ENCODE data around the gene IPO11. TPM values are rescaled to one million over a fixed set of nuclear protein-coding genes. Genes with fewer than 3 reads are reported as not detected.

Gene IPO11
- total and polyA plus RNA-seq, 2 of the 4 experiments (the other 2 are of a cell fraction): 12.6 to 40.0 TPM

DNA sequence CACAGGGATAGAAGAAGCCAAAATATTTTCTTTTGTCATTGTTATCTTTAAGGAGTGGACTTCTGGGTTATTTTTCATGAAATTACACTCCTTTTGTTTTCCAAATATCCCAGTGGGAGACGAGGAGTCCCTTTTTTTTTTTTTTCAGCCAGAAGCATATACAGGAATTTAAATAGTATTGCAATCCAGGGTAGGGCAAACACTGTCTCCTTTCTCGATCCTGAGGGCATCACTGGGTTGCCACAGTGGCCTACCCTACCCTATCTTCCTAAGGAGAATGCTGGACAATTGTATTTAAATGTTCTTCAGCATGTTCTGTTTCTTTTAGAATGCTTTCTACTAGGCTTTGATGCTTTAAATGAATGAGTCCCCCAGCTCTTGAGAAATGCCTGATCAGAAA lies 214.0 kb downstream of the IPO11 start:
- Histone ChIP-seq H3K27me3 (ENCODE audit: control insufficient read depth, insufficient read depth, low read length) (no peaks in the 10 kb centered on the region), H3K23ac (ENCODE audit: low read depth, low read length) (no peak overlapping the region), H3K56ac (ENCODE audit: extremely low read depth, insufficient read depth, low read length) (no peak overlapping the region), H2BK15ac (ENCODE audit: low read depth, low read length) (no peak overlapping the region), H3K18ac (ENCODE audit: low read depth, low read length) (no peak overlapping the region), H3K14ac (replicated peaks; ENCODE audit: low read depth, low read length) (no peak overlapping the region), H3K9ac (ENCODE audit: low read depth, low read length) (no peak overlapping the region), H4K20me1 (ENCODE audit: insufficient read depth, low read length) (no peaks in the 10 kb centered on the region), H2BK120ac (ENCODE audit: low read depth, low read length) (no peak overlapping the region), H3K36me3 (ENCODE audit: control insufficient read depth, insufficient read depth, low read length) (0 out of 2 replicates have a peak, but pooled peaks cover 2% of the 10 kb centered on the region), H2AK9ac (replicated peaks; ENCODE audit: low read depth, low read length, poor library complexity) (no peak overlapping the region), H2BK5ac (ENCODE audit: low read depth, low read length, poor library complexity, severe bottlenecking) (no peak overlapping the region), H3K4me1 (ENCODE audit: control insufficient read depth, insufficient read depth, low read length) (no peaks in the 10 kb centered on the region), H3K4me3 (ENCODE audit: insufficient read depth, low read depth, low read length) (no peak overlapping the region), H2AK5ac (ENCODE audit: low read depth, low read length) (no peak overlapping the region), H2AFZ (replicated peaks; ENCODE audit: low read length, poor library complexity) (no peak overlapping the region), H4K91ac (ENCODE audit: insufficient read depth, low read depth, low read length) (no peak overlapping the region), H4K5ac (ENCODE audit: low read depth, low read length) (no peak overlapping the region), H3K27ac (ENCODE audit: insufficient read depth, low read length) (no peak overlapping the region), H4K8ac (ENCODE audit: low read depth in 2 of 2, low read length in 2 of 2) (no peak overlapping the region), H2BK20ac (ENCODE audit: low read depth, low read length) (no peak overlapping the region), H3K4ac (ENCODE audit: low read depth, low read length) (no peak overlapping the region), H3K9me1 (ENCODE audit: insufficient read depth, low read length) (no peaks in the 10 kb centered on the region), H3K9me3 (ENCODE audit: control insufficient read depth, insufficient read depth, low read length) (no peaks in the 10 kb centered on the region), H3K4me2 (ENCODE audit: low read depth, low read length) (no peak overlapping the region), H3K79me1 (ENCODE audit: low read depth in 1 of 2, low read length in 2 of 2) (no peaks in the 10 kb centered on the region)
- no TSS peak for BruUV-seq (replicated peaks)
- intact Hi-C loops (cut with micrococcal nuclease): loop anchor here (10.0 kb wide), 1 partner anchor 162 kb away; no protein-coding TSS in a partner anchor
- dilution Hi-C loops (cut with HindIII; ENCODE audit: low sequenced_read_pairs, unreplicated experiment): no loop called here
- in situ Hi-C loops (cut with MboI; ENCODE audit: low sequenced_read_pairs): no loop called here
- ChIA-PET CTCF (no interaction called here), POLR2A (ENCODE audit: unreplicated experiment) (no interaction called here)
- no peak for TF ChIP-seq POLR2A (IDR thresholded peaks at IDR 0.05; ENCODE audit: low read depth, low read length)
- TF ChIP-seq USF2 (IDR thresholded peaks at IDR 0.05; ENCODE audit: low read depth, low read length): no peak
- TF ChIP-seq NFE2L2 (IDR thresholded peaks at IDR 0.05; ENCODE audit: low read depth, low read length): no peak
- TF ChIP-seq RCOR1 (IDR thresholded peaks at IDR 0.05; ENCODE audit: insufficient replicate concordance, low read length): no peak
- TF ChIP-seq CHD1 (IDR thresholded peaks at IDR 0.05; ENCODE audit: low read depth, low read length): no peak
- no peak for TF ChIP-seq RAD21 (IDR thresholded peaks at IDR 0.05; ENCODE audit: low read length)
- TF ChIP-seq MAFK (IDR thresholded peaks at IDR 0.05; ENCODE audit: low read depth, low read length): no peak
- no peak for TF ChIP-seq BHLHE40 (IDR thresholded peaks at IDR 0.05; ENCODE audit: low read depth, low read length)
- TF ChIP-seq FOS (IDR thresholded peaks at IDR 0.05; ENCODE audit: low read depth, low read length): no peak
- TF ChIP-seq SMC3 (IDR thresholded peaks at IDR 0.05; ENCODE audit: low read depth, low read length): no peak
- TF ChIP-seq, protein P1, sequence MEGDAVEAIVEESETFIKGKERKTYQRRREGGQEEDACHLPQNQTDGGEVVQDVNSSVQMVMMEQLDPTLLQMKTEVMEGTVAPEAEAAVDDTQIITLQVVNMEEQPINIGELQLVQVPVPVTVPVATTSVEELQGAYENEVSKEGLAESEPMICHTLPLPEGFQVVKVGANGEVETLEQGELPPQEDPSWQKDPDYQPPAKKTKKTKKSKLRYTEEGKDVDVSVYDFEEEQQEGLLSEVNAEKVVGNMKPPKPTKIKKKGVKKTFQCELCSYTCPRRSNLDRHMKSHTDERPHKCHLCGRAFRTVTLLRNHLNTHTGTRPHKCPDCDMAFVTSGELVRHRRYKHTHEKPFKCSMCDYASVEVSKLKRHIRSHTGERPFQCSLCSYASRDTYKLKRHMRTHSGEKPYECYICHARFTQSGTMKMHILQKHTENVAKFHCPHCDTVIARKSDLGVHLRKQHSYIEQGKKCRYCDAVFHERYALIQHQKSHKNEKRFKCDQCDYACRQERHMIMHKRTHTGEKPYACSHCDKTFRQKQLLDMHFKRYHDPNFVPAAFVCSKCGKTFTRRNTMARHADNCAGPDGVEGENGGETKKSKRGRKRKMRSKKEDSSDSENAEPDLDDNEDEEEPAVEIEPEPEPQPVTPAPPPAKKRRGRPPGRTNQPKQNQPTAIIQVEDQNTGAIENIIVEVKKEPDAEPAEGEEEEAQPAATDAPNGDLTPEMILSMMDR (conservative IDR thresholded peaks at IDR 0.05; ENCODE audit: low read depth, low read length): no peak
- TF ChIP-seq CEBPB (IDR thresholded peaks at IDR 0.05; ENCODE audit: low read depth, low read length): no peak
- TF ChIP-seq RFX5 (IDR thresholded peaks at IDR 0.05; ENCODE audit: low read depth, low read length): no peak
- TF ChIP-seq MAZ (IDR thresholded peaks at IDR 0.05; ENCODE audit: borderline replicate concordance, low read depth, low read length): no peak
- TF ChIP-seq, protein P2, sequence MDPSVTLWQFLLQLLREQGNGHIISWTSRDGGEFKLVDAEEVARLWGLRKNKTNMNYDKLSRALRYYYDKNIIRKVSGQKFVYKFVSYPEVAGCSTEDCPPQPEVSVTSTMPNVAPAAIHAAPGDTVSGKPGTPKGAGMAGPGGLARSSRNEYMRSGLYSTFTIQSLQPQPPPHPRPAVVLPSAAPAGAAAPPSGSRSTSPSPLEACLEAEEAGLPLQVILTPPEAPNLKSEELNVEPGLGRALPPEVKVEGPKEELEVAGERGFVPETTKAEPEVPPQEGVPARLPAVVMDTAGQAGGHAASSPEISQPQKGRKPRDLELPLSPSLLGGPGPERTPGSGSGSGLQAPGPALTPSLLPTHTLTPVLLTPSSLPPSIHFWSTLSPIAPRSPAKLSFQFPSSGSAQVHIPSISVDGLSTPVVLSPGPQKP (IDR thresholded peaks at IDR 0.05; ENCODE audit: borderline replicate concordance, low read depth, low read length): no peak
- TF ChIP-seq MXI1 (IDR thresholded peaks at IDR 0.05; ENCODE audit: borderline replicate concordance, low read depth, low read length): no peak
- WGBS, 2 experiments (ENCODE audit: extremely low coverage in 2 of 2, insufficient read length in 1 of 2): no CpG with 5 or more reads among the region's 2 CpGs
- DNase-seq: no peak
- ATAC-seq (ENCODE audit: low read depth): no peak

Measured in IMR-90 (cell line).